ENCODE results near the gene OGN.

- TF ChIP-seq POLR2AphosphoS5 (IDR thresholded peaks at IDR 0.05; ENCODE audit: low read depth, low read length) (no peak), TAF1 (IDR thresholded peaks at IDR 0.05; ENCODE audit: borderline replicate concordance, low read depth, low read length) (no peak)
Observed at GRCh38 chr9:92438900-92439526, 34.6 kb upstream of the OGN start.

Measured in GM12892 (cell line).